Measurements from ENCODE around the gene SIRT3. TPM values are rescaled to one million over a fixed set of nuclear protein-coding genes. Genes with fewer than 3 reads are reported as not detected.
A peak's percentile ranks its signal among the peaks of the same experiment; 100 is the strongest.

Gene SIRT3
- total and polyA plus RNA-seq, 2 of the 13 experiments (the other 11 are each of a cell fraction or from before 2014, with no cell fraction given) = 15.1 to 18.2 TPM

- TF ChIP-seq, protein P1, sequence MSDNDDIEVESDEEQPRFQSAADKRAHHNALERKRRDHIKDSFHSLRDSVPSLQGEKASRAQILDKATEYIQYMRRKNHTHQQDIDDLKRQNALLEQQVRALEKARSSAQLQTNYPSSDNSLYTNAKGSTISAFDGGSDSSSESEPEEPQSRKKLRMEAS (IDR thresholded peaks at IDR 0.05) = peak; percentile 30; the same call in 1 of the 2 replicates
- TF ChIP-seq, protein P2, sequence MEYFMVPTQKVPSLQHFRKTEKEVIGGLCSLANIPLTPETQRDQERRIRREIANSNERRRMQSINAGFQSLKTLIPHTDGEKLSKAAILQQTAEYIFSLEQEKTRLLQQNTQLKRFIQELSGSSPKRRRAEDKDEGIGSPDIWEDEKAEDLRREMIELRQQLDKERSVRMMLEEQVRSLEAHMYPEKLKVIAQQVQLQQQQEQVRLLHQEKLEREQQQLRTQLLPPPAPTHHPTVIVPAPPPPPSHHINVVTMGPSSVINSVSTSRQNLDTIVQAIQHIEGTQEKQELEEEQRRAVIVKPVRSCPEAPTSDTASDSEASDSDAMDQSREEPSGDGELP (IDR thresholded peaks at IDR 0.05; ENCODE audit: borderline replicate concordance, low read depth) = peak; percentile 77; the same call in 1 of the 2 replicates
- 0 out of 2 replicates have a peak, but pooled peaks have one; percentile 41 for TF ChIP-seq FOXC1 (CRISPR knock-in tag; IDR thresholded peaks at IDR 0.05; ENCODE audit: borderline replicate concordance)
- TF ChIP-seq, protein P3, sequence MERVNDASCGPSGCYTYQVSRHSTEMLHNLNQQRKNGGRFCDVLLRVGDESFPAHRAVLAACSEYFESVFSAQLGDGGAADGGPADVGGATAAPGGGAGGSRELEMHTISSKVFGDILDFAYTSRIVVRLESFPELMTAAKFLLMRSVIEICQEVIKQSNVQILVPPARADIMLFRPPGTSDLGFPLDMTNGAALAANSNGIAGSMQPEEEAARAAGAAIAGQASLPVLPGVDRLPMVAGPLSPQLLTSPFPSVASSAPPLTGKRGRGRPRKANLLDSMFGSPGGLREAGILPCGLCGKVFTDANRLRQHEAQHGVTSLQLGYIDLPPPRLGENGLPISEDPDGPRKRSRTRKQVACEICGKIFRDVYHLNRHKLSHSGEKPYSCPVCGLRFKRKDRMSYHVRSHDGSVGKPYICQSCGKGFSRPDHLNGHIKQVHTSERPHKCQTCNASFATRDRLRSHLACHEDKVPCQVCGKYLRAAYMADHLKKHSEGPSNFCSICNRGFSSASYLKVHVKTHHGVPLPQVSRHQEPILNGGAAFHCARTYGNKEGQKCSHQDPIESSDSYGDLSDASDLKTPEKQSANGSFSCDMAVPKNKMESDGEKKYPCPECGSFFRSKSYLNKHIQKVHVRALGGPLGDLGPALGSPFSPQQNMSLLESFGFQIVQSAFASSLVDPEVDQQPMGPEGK (CRISPR knock-in tag; IDR thresholded peaks at IDR 0.05) = peak; percentile 8; the same call in 1 of the 2 replicates
- TF ChIP-seq, protein P4, sequence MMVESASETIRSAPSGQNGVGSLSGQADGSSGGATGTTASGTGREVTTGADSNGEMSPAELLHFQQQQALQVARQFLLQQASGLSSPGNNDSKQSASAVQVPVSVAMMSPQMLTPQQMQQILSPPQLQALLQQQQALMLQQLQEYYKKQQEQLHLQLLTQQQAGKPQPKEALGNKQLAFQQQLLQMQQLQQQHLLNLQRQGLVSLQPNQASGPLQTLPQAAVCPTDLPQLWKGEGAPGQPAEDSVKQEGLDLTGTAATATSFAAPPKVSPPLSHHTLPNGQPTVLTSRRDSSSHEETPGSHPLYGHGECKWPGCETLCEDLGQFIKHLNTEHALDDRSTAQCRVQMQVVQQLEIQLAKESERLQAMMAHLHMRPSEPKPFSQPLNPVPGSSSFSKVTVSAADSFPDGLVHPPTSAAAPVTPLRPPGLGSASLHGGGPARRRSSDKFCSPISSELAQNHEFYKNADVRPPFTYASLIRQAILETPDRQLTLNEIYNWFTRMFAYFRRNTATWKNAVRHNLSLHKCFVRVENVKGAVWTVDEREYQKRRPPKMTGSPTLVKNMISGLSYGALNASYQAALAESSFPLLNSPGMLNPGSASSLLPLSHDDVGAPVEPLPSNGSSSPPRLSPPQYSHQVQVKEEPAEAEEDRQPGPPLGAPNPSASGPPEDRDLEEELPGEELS (CRISPR knock-in tag; IDR thresholded peaks at IDR 0.05) = peak; percentile 48; the same call in 1 of the 2 replicates
- TF ChIP-seq, protein P5, sequence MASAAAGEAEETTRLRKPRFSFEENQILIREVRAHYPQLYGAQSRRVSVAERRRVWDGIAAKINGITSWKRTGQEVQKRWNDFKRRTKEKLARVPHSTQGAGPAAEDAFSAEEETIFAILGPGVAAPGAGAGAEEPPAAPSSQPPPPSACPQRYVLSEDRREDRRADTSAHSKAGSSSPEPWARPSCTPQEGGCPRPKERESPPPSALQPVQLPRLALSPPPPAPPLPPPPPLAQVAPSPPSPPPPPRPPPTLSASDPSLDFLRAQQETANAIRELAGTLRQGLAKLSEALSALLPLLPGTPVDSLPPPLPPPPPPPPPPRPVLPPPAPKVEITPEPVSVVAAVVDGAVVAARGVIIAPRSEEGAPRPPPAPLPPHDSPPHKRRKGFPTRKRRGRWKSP (CRISPR knock-in tag; IDR thresholded peaks at IDR 0.05) = peak; percentile 66; the same call in 1 of the 2 replicates
- TF ChIP-seq ETV5 (CRISPR knock-in tag; IDR thresholded peaks at IDR 0.05; ENCODE audit: borderline replicate concordance) = peak; percentile 20; the same call in 1 of the 2 replicates
- TF ChIP-seq, protein P6, sequence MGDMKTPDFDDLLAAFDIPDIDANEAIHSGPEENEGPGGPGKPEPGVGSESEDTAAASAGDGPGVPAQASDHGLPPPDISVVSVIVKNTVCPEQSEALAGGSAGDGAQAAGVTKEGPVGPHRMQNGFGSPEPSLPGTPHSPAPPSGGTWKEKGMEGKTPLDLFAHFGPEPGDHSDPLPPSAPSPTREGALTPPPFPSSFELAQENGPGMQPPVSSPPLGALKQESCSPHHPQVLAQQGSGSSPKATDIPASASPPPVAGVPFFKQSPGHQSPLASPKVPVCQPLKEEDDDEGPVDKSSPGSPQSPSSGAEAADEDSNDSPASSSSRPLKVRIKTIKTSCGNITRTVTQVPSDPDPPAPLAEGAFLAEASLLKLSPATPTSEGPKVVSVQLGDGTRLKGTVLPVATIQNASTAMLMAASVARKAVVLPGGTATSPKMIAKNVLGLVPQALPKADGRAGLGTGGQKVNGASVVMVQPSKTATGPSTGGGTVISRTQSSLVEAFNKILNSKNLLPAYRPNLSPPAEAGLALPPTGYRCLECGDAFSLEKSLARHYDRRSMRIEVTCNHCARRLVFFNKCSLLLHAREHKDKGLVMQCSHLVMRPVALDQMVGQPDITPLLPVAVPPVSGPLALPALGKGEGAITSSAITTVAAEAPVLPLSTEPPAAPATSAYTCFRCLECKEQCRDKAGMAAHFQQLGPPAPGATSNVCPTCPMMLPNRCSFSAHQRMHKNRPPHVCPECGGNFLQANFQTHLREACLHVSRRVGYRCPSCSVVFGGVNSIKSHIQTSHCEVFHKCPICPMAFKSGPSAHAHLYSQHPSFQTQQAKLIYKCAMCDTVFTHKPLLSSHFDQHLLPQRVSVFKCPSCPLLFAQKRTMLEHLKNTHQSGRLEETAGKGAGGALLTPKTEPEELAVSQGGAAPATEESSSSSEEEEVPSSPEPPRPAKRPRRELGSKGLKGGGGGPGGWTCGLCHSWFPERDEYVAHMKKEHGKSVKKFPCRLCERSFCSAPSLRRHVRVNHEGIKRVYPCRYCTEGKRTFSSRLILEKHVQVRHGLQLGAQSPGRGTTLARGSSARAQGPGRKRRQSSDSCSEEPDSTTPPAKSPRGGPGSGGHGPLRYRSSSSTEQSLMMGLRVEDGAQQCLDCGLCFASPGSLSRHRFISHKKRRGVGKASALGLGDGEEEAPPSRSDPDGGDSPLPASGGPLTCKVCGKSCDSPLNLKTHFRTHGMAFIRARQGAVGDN (CRISPR knock-in tag; IDR thresholded peaks at IDR 0.05) = peak; percentile 41
- peak; percentile 42; the same call in 1 of the 2 replicates for TF ChIP-seq FOXK1 (CRISPR knock-in tag; IDR thresholded peaks at IDR 0.05; ENCODE audit: borderline replicate concordance, low read depth)
- TF ChIP-seq XRCC5 (optimal IDR thresholded peaks at IDR 0.05; ENCODE audit: low read length) = peak; percentile 17
- peak; percentile 40; the same call in 1 of the 2 replicates for TF ChIP-seq ELF1 (CRISPR knock-in tag; IDR thresholded peaks at IDR 0.05)
- peak; percentile 42; the same call in 1 of the 2 replicates for TF ChIP-seq ELF3 (CRISPR knock-in tag; IDR thresholded peaks at IDR 0.05)
- peak; percentile 22; the same call in 1 of the 2 replicates for TF ChIP-seq STAG1 (CRISPR knock-in tag; IDR thresholded peaks at IDR 0.05)
- TF ChIP-seq, protein P7, sequence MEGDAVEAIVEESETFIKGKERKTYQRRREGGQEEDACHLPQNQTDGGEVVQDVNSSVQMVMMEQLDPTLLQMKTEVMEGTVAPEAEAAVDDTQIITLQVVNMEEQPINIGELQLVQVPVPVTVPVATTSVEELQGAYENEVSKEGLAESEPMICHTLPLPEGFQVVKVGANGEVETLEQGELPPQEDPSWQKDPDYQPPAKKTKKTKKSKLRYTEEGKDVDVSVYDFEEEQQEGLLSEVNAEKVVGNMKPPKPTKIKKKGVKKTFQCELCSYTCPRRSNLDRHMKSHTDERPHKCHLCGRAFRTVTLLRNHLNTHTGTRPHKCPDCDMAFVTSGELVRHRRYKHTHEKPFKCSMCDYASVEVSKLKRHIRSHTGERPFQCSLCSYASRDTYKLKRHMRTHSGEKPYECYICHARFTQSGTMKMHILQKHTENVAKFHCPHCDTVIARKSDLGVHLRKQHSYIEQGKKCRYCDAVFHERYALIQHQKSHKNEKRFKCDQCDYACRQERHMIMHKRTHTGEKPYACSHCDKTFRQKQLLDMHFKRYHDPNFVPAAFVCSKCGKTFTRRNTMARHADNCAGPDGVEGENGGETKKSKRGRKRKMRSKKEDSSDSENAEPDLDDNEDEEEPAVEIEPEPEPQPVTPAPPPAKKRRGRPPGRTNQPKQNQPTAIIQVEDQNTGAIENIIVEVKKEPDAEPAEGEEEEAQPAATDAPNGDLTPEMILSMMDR (CRISPR knock-in tag; IDR thresholded peaks at IDR 0.05) = peak; percentile 60
- TF ChIP-seq SAP130 (CRISPR knock-in tag; IDR thresholded peaks at IDR 0.05; ENCODE audit: low read depth) = peak; percentile 32
Measured at GRCh38 chr11:268716-269145, 32.6 kb upstream of the SIRT3 start (continued).
